WTC11 (cell line): ENCODE data around the gene KSR2. TPM values are rescaled to one million over a fixed set of nuclear protein-coding genes. Genes with fewer than 3 reads are reported as not detected.

Experiments
- ATAC-seq: fragments of 200-7000 bp; cut with Tn5 transposase; 2 replicates; pipeline ENCODE4 v1.10.0; 2021; ENCODE audit warnings: mild to moderate bottlenecking, moderate library complexity
- CTCF ChIA-PET: fragments of 300-600 bp; sonication (Branson Sonifier 250); formaldehyde crosslinking; loops from one replicate; lab custom pipeline; 2021; ENCODE audit warnings: antibody characterized with exemption; lab: Charles Lee
- POLR2A ChIA-PET: fragments of 350-600 bp; sonication (Branson Sonifier 250); formaldehyde crosslinking; loops from one replicate; lab custom pipeline; 2021; ENCODE audit warnings: antibody characterized with exemption; lab: Charles Lee
- DNase-seq: peaks from one replicate; pipeline ENCODE4 v3.0.0; 2021; ENCODE audit warnings: low spot score
- H3K27ac Mint-ChIP-seq: 2 replicates; pipeline ENCODE4 v1.8.0; 2021; ENCODE audit warnings: mixed read lengths
- H3K27me3 Mint-ChIP-seq: 2 replicates; pipeline ENCODE4 v1.8.0; 2021; ENCODE audit warnings: low read depth, mild to moderate bottlenecking, moderate library complexity, mixed read lengths
- H3K36me3 Mint-ChIP-seq: 2 replicates; pipeline ENCODE4 v1.8.0; 2021; ENCODE audit warnings: mixed read lengths
- H3K4me1 Mint-ChIP-seq: 2 replicates; pipeline ENCODE4 v1.8.0; 2022; ENCODE audit warnings: mixed read lengths
- H3K4me3 Mint-ChIP-seq: 2 replicates; pipeline ENCODE4 v1.8.0; 2021; ENCODE audit warnings: mild to moderate bottlenecking, moderate library complexity, mixed read lengths
- H3K9me3 Mint-ChIP-seq: 2 replicates; pipeline ENCODE4 v1.8.0; 2021; ENCODE audit warnings: mixed read lengths
- AFF4 ChIP-seq: sonication (generic); formaldehyde crosslinking; IDR thresholded peaks from 2 replicates; pipeline ENCODE4 v1.8.1; 2023; ENCODE audit warnings: mild to moderate bottlenecking, missing genetic modification reagents, borderline replicate concordance
- ATF3 ChIP-seq: sonication (generic); formaldehyde crosslinking; conservative IDR thresholded peaks from 2 replicates; pipeline ENCODE4 v1.8.1; 2022; ENCODE audit warnings: mild to moderate bottlenecking, missing genetic modification reagents
- ATF6 ChIP-seq: sonication (generic); formaldehyde crosslinking; IDR thresholded peaks from 2 replicates; pipeline ENCODE4 v1.8.1; 2023; ENCODE audit warnings: mild to moderate bottlenecking, missing genetic modification reagents
- CTCF ChIP-seq: fragments of 200-600 bp; IDR thresholded peaks from 2 replicates; pipeline ENCODE4 v1.8.0; 2022; ENCODE audit warnings: antibody characterized with exemption
- EMX1 ChIP-seq: fragments of 250-450 bp; sonication (Bioruptor Pico); IDR thresholded peaks from 2 replicates; pipeline ENCODE4 v1.8.0; 2021; ENCODE audit warnings: mild to moderate bottlenecking
- ETV6 ChIP-seq: sonication (generic); formaldehyde crosslinking; IDR thresholded peaks from 2 replicates; pipeline ENCODE4 v1.8.1; 2022; ENCODE audit warnings: mild to moderate bottlenecking, missing genetic modification reagents
- GRHL2 ChIP-seq: fragments of 250-450 bp; sonication (Bioruptor Pico); IDR thresholded peaks from 2 replicates; pipeline ENCODE4 v1.8.0; 2022; ENCODE audit warnings: mild to moderate bottlenecking, moderate library complexity; ENCODE audit not compliant: insufficient replicate concordance, severe bottlenecking
- IRF2 ChIP-seq: sonication (generic); formaldehyde crosslinking; IDR thresholded peaks from 2 replicates; pipeline ENCODE4 v1.8.0; 2022; ENCODE audit warnings: low read depth, missing genetic modification reagents, borderline replicate concordance
- MYBL2 ChIP-seq: sonication (generic); formaldehyde crosslinking; IDR thresholded peaks from 2 replicates; pipeline ENCODE4 v1.8.1; 2023; ENCODE audit warnings: mild to moderate bottlenecking, moderate library complexity, missing genetic modification reagents
- NFATC4 ChIP-seq: fragments of 250-450 bp; sonication (Bioruptor Pico); IDR thresholded peaks from 2 replicates; pipeline ENCODE4 v1.9.0; 2021; ENCODE audit warnings: mild to moderate bottlenecking
- NFE2L1 ChIP-seq: sonication (generic); formaldehyde crosslinking; IDR thresholded peaks from 2 replicates; pipeline ENCODE4 v1.8.1; 2023; ENCODE audit warnings: missing genetic modification reagents
- NFYB ChIP-seq: sonication (generic); formaldehyde crosslinking; conservative IDR thresholded peaks from 2 replicates; pipeline ENCODE4 v1.8.0; 2022; ENCODE audit warnings: low read depth, missing genetic modification reagents
- NR1H2 ChIP-seq: sonication (generic); formaldehyde crosslinking; IDR thresholded peaks from 2 replicates; pipeline ENCODE4 v1.9.0; 2021; ENCODE audit warnings: mild to moderate bottlenecking, moderate library complexity, missing genetic modification reagents
- SMAD4 ChIP-seq: sonication (generic); formaldehyde crosslinking; IDR thresholded peaks from 2 replicates; pipeline ENCODE4 v1.8.0; 2022; ENCODE audit warnings: mild to moderate bottlenecking, missing genetic modification reagents
- SOX15 ChIP-seq: fragments of 250-450 bp; sonication (Bioruptor Pico); IDR thresholded peaks from 2 replicates; pipeline ENCODE4 v1.9.0; 2021; ENCODE audit warnings: mild to moderate bottlenecking
- TP53 ChIP-seq: sonication (generic); formaldehyde crosslinking; IDR thresholded peaks from 2 replicates; pipeline ENCODE4 v1.8.1; 2023; ENCODE audit warnings: mild to moderate bottlenecking, missing genetic modification reagents
- ZNF281 ChIP-seq: sonication (generic); formaldehyde crosslinking; IDR thresholded peaks from 2 replicates; pipeline ENCODE4 v1.8.0; 2023; ENCODE audit warnings: mild to moderate bottlenecking, missing genetic modification reagents
- ZNF317 ChIP-seq: sonication (generic); formaldehyde crosslinking; IDR thresholded peaks from 2 replicates; pipeline ENCODE4 v1.8.1; 2023; ENCODE audit warnings: low read depth, mild to moderate bottlenecking, moderate library complexity, missing genetic modification reagents, borderline replicate concordance
- ZSCAN18 ChIP-seq: fragments of 250-450 bp; sonication (Bioruptor Pico); IDR thresholded peaks from 2 replicates; pipeline ENCODE4 v2.1.2; 2022; ENCODE audit warnings: mild to moderate bottlenecking, moderate library complexity
- total RNA-seq: library from RNA; stranded (reverse); gene quantifications from 3 replicates; pipeline ENCODE4 v1.2.3, GENCODE V29; 2021

KSR2 gene
- total RNA-seq, 1 experiment from 2014 or later: 2.4 TPM

- peak; percentile 92 for DNase-seq
- ChIA-PET CTCF (interaction anchor here (0.6 to 2.8 kb wide), 76 partner anchors 8 to 686 kb away, joined by 3 to 72 read pairs (median 4); no protein-coding TSS in a partner anchor), POLR2A (interaction anchor here (0.8 kb wide), 1 partner anchor 470 kb away, joined by 4 read pairs; no protein-coding TSS in a partner anchor)
- 0 out of 2 replicates have a peak overlapping the region, but pooled peaks have one; percentile 14 for H3K4me3 Mint-ChIP-seq
- peaks cover 27% of the 10 kb centered on the region for H3K4me1 Mint-ChIP-seq
- H3K9me3 Mint-ChIP-seq: peaks cover 3% of the 10 kb centered on the region
- no peak for TF ChIP-seq ZNF317
- peak; percentile 99 for TF ChIP-seq CTCF
- TF ChIP-seq NFATC4: no peak
- TF ChIP-seq NR1H2: no peak
- 0 out of 2 replicates have a peak, but pooled peaks have one; percentile 8 for TF ChIP-seq ETV6 (CRISPR knock-in tag)
- TF ChIP-seq ZNF281 (CRISPR knock-in tag): no peak
- TF ChIP-seq SOX15 (CRISPR knock-in tag): no peak
- no peak for TF ChIP-seq ZSCAN18 (CRISPR knock-in tag)
- no peak for TF ChIP-seq MYBL2 (CRISPR knock-in tag)
- no peak for TF ChIP-seq GRHL2 (CRISPR knock-in tag)
- no peak for TF ChIP-seq IRF2 (CRISPR knock-in tag)
- TF ChIP-seq NFE2L1 (CRISPR knock-in tag): no peak
- no peak for TF ChIP-seq EMX1 (CRISPR knock-in tag)
- TF ChIP-seq NFYB (CRISPR knock-in tag): no peak
- TF ChIP-seq, all 79 proteins: peak for 2
- H3K36me3 Mint-ChIP-seq: no peaks in the 10 kb centered on the region
- H3K27me3 Mint-ChIP-seq: no peaks in the 10 kb centered on the region
- ATAC-seq: peak; percentile 88
- H3K27ac Mint-ChIP-seq: no peak overlapping the region; the same call in 1 of the 2 replicates
Measured at GRCh38 chr12:117836999-117837736, 131.6 kb downstream of the KSR2 start.

GRCh38 chr12:117836476-117836875 lies 132.3 kb downstream of the KSR2 start:
- Mint-ChIP-seq H3K4me1 (peaks cover 21% of the 10 kb centered on the region), H3K4me3 (no peak overlapping the region), H3K27me3 (no peaks in the 10 kb centered on the region), H3K27ac (no peak overlapping the region), H3K36me3 (no peaks in the 10 kb centered on the region), H3K9me3 (no peaks in the 10 kb centered on the region)
- ChIA-PET CTCF (interaction anchor here (0.7 to 2.8 kb wide), 37 partner anchors 10 to 624 kb away, joined by 3 to 72 read pairs (median 6); no protein-coding TSS in a partner anchor), POLR2A (no interaction called here)
- ATAC-seq (no peak), DNase-seq (no peak)
- TF ChIP-seq ATF3 (CRISPR knock-in tag) (no peak), ATF6 (CRISPR knock-in tag) (no peak), ZNF281 (CRISPR knock-in tag) (no peak), SMAD4 (no peak), TP53 (no peak), AFF4 (no peak)
